Fibroblast of mammary gland (primary cell): ENCODE results near the gene SMC6.

Source experiments
- DNase-seq: peaks from one replicate; pipeline ENCODE4 v3.0.0-alpha.2; 2010; ENCODE audit warnings: low read depth
- H3K4me3 ChIP-seq: 2 replicates; pipeline ENCODE4 v1.5.1; 2011; ENCODE audit warnings: low read depth, mild to moderate bottlenecking, low read length, moderate library complexity; ENCODE audit not compliant: control insufficient read depth
- TF ChIP-seq, protein P1 (sequence below): conservative IDR thresholded peaks from 2 replicates; pipeline ENCODE4 v1.5.1; 2011; ENCODE audit warnings: low read depth, low read length, inconsistent platforms; ENCODE audit not compliant: control insufficient read depth, insufficient read depth

The SMC6 gene

GRCh38 chr2:17682098-17682857 lies 71.3 kb downstream of the SMC6 start:
- no peak overlapping the region for H3K4me3 ChIP-seq
- TF ChIP-seq, protein P1, sequence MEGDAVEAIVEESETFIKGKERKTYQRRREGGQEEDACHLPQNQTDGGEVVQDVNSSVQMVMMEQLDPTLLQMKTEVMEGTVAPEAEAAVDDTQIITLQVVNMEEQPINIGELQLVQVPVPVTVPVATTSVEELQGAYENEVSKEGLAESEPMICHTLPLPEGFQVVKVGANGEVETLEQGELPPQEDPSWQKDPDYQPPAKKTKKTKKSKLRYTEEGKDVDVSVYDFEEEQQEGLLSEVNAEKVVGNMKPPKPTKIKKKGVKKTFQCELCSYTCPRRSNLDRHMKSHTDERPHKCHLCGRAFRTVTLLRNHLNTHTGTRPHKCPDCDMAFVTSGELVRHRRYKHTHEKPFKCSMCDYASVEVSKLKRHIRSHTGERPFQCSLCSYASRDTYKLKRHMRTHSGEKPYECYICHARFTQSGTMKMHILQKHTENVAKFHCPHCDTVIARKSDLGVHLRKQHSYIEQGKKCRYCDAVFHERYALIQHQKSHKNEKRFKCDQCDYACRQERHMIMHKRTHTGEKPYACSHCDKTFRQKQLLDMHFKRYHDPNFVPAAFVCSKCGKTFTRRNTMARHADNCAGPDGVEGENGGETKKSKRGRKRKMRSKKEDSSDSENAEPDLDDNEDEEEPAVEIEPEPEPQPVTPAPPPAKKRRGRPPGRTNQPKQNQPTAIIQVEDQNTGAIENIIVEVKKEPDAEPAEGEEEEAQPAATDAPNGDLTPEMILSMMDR = no peak
- DNase-seq = no peak

DNA sequence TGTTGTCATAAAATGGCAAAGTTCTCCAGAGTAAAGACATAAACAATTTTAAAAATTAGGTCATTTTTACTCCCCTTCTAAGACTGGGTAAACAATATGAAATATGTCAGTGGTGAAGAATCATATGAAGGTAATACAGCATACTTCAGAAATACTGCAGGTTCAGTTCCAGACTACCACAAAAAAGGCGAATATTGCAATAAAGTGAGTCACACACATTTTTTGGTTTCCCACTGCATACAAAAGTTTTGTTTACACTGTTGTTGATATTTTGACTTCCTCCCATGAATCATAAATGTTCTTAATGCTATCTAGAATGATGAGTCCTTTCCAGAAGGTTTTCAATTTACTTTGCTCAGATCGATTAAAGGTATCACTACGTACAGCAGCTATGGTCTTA lies 73.5 kb downstream of the SMC6 start:
- no peak for DNase-seq
- no peak overlapping the region for H3K4me3 ChIP-seq
- TF ChIP-seq, protein P1 = no peak

DNA sequence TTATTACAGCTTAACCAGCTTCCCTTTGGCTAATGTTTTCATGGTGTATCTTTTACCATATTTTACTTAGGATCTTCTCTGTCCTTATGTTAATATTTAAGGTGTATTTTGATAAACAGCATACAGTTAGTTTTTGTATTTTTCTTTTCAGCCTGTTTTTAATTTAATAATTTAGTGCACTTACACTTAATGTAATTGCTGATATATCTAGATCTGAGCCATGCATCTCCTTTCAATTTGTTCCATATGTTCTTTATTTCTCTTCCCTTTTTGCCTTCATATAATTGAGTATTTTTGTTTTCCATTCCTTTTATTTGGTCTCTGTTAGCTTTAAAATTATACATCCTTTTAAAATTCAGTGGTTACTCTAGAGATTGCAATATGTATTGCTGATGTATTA lies 78.8 kb downstream of the SMC6 start:
- H3K4me3 ChIP-seq = no peak overlapping the region
- DNase-seq = no peak
- TF ChIP-seq, protein P1 = no peak

- H3K4me3 ChIP-seq = no peak overlapping the region
- peak; percentile 82 for DNase-seq
- TF ChIP-seq, protein P1 = peak; percentile 17
These were observed 80.9 kb downstream of the SMC6 start for GRCh38 chr2:17672583-17673317.

GRCh38 chr2:17667898-17668297 lies 85.7 kb downstream of the SMC6 start:
- no peak for DNase-seq
- TF ChIP-seq, protein P1 = no peak

GRCh38 chr2:17664534-17664933 lies 89.1 kb downstream of the SMC6 start:
- DNase-seq = no peak
- TF ChIP-seq, protein P1 = no peak

More at GRCh38 chr2:17667898-17668297, 85.7 kb downstream of the SMC6 start:
- H3K4me3 ChIP-seq = no peak overlapping the region

More at GRCh38 chr2:17664534-17664933, 89.1 kb downstream of the SMC6 start:
- no peak overlapping the region for H3K4me3 ChIP-seq
